ENCODE data around the gene VWA5B2.

VWA5B2 gene

GRCh38 chr3:184234224-184234623, 4.8 kb downstream of the VWA5B2 start:
- no peak overlapping the region for H2BK120ac ChIP-seq (ENCODE audit: insufficient read depth, low read length, poor library complexity)
- no peak overlapping the region for H3K4me3 ChIP-seq (ENCODE audit: low read depth, low read length)
- H3K9ac ChIP-seq (ENCODE audit: low read length) = no peak overlapping the region
- DNase-seq = no peak
- no peak overlapping the region for H3K27ac ChIP-seq (ENCODE audit: low read depth, low read length)
- no peak overlapping the region for H2BK12ac ChIP-seq (ENCODE audit: low read length)
- no peaks in the 10 kb centered on the region for H3K36me3 ChIP-seq (ENCODE audit: control insufficient read depth in 1 of 2, insufficient read depth in 2 of 2, low read length in 2 of 2)
- H4K12ac ChIP-seq (ENCODE audit: low read depth, low read length) = no peak overlapping the region
- no peak overlapping the region for H3K23ac ChIP-seq (ENCODE audit: low read length)
- no peak overlapping the region for H2AK5ac ChIP-seq (ENCODE audit: low read length)
- H3K27me3 ChIP-seq (ENCODE audit: insufficient read depth, low read length) = peaks cover 36% of the 10 kb centered on the region
- H3K14ac ChIP-seq (ENCODE audit: low read length) = no peak overlapping the region
- no peaks in the 10 kb centered on the region for H3K79me1 ChIP-seq (ENCODE audit: low read length)
- no peak overlapping the region for H3K4me2 ChIP-seq (ENCODE audit: low read length)
- H3K4ac ChIP-seq (ENCODE audit: low read depth, low read length) = no peak overlapping the region
- H3K79me2 ChIP-seq (ENCODE audit: control insufficient read depth, insufficient read depth, low read length, poor library complexity) = no peaks in the 10 kb centered on the region
- no CpG with 5 or more reads among the region's 4 CpGs for WGBS (ENCODE audit: extremely low coverage, insufficient coverage, insufficient read length)
- H2AFZ ChIP-seq (ENCODE audit: insufficient read depth, low read length, poor library complexity) = no peak overlapping the region
- no peak overlapping the region for H4K91ac ChIP-seq (ENCODE audit: low read depth, low read length)
- H2BK5ac ChIP-seq (ENCODE audit: low read depth, low read length, poor library complexity) = no peak overlapping the region
- H3K4me1 ChIP-seq (ENCODE audit: control insufficient read depth in 1 of 2, insufficient read depth in 2 of 2, low read length in 2 of 2) = peaks cover 6% of the 10 kb centered on the region in 2 experiments
- H4K8ac ChIP-seq (ENCODE audit: low read depth, low read length) = no peak overlapping the region
- no peak overlapping the region for H3K18ac ChIP-seq (ENCODE audit: low read length)
- H3K9me3 ChIP-seq (ENCODE audit: insufficient read depth, low read depth, low read length) = peaks cover 2% of the 10 kb centered on the region

- H3K9me3 ChIP-seq (ENCODE audit: insufficient read depth, low read depth, low read length) = peaks cover 2% of the 10 kb centered on the region
Observed at GRCh38 chr3:184234671-184235380, 5.4 kb downstream of the VWA5B2 start.

GRCh38 chr3:184235381-184236032, 6.1 kb downstream of the VWA5B2 start:
- no peaks in the 10 kb centered on the region for H3K36me3 ChIP-seq (ENCODE audit: control insufficient read depth in 1 of 2, insufficient read depth in 2 of 2, low read length in 2 of 2)
- no peak overlapping the region for H3K18ac ChIP-seq (ENCODE audit: low read length)
- no peak overlapping the region for H4K12ac ChIP-seq (ENCODE audit: low read depth, low read length)
- H2BK120ac ChIP-seq (ENCODE audit: insufficient read depth, low read length, poor library complexity) = no peak overlapping the region
- H3K79me1 ChIP-seq (ENCODE audit: low read length) = no peaks in the 10 kb centered on the region
- no peak overlapping the region for H3K23ac ChIP-seq (ENCODE audit: low read length)
- no peaks in the 10 kb centered on the region for H3K79me2 ChIP-seq (ENCODE audit: control insufficient read depth, insufficient read depth, low read length, poor library complexity)
- no peak overlapping the region for H2AK5ac ChIP-seq (ENCODE audit: low read length)
- no peak overlapping the region for H2BK5ac ChIP-seq (ENCODE audit: low read depth, low read length, poor library complexity)
- no peak overlapping the region for H3K9ac ChIP-seq (ENCODE audit: low read length)
- H2AFZ ChIP-seq (ENCODE audit: insufficient read depth, low read length, poor library complexity) = no peak overlapping the region
- no peak overlapping the region for H3K4ac ChIP-seq (ENCODE audit: low read depth, low read length)
- H3K4me2 ChIP-seq (ENCODE audit: low read length) = no peak overlapping the region
- no peak overlapping the region for H4K8ac ChIP-seq (ENCODE audit: low read depth, low read length)
- H2BK12ac ChIP-seq (ENCODE audit: low read length) = no peak overlapping the region
- H3K4me1 ChIP-seq (ENCODE audit: control insufficient read depth in 1 of 2, insufficient read depth in 2 of 2, low read length in 2 of 2) = no peaks in the 10 kb centered on the region
- H4K91ac ChIP-seq (ENCODE audit: low read depth, low read length) = no peak overlapping the region
- H3K9me3 ChIP-seq (ENCODE audit: insufficient read depth, low read depth, low read length) = no peaks in the 10 kb centered on the region
- peaks cover 24% of the 10 kb centered on the region for H3K27me3 ChIP-seq (ENCODE audit: insufficient read depth, low read length)
- H3K4me3 ChIP-seq (ENCODE audit: low read depth, low read length) = no peak overlapping the region
- no CpG with 5 or more reads among the region's 4 CpGs for WGBS (ENCODE audit: extremely low coverage, insufficient coverage, insufficient read length)
- no peak overlapping the region for H3K27ac ChIP-seq (ENCODE audit: low read depth, low read length)
- no peak for DNase-seq
- no peak overlapping the region for H3K14ac ChIP-seq (ENCODE audit: low read length)

More at GRCh38 chr3:184234671-184235380, 5.4 kb downstream of the VWA5B2 start:
- H3K4me3 ChIP-seq (ENCODE audit: low read depth, low read length) = no peak overlapping the region
- WGBS (ENCODE audit: extremely low coverage, insufficient coverage, insufficient read length) = no CpG with 5 or more reads among the region's 19 CpGs
- no peak for DNase-seq
- H2AK5ac ChIP-seq (ENCODE audit: low read length) = no peak overlapping the region
- H3K4ac ChIP-seq (ENCODE audit: low read depth, low read length) = no peak overlapping the region
- H3K79me1 ChIP-seq (ENCODE audit: low read length) = no peaks in the 10 kb centered on the region
- H3K27me3 ChIP-seq (ENCODE audit: insufficient read depth, low read length) = peaks cover 31% of the 10 kb centered on the region
- no peak overlapping the region for H2BK12ac ChIP-seq (ENCODE audit: low read length)
- no peak overlapping the region for H3K23ac ChIP-seq (ENCODE audit: low read length)
- H3K18ac ChIP-seq (ENCODE audit: low read length) = no peak overlapping the region
- no peaks in the 10 kb centered on the region for H3K79me2 ChIP-seq (ENCODE audit: control insufficient read depth, insufficient read depth, low read length, poor library complexity)
- H3K9ac ChIP-seq (ENCODE audit: low read length) = no peak overlapping the region
- H2BK5ac ChIP-seq (ENCODE audit: low read depth, low read length, poor library complexity) = no peak overlapping the region
- no peak overlapping the region for H3K14ac ChIP-seq (ENCODE audit: low read length)
- H3K4me2 ChIP-seq (ENCODE audit: low read length) = no peak overlapping the region
- no peak overlapping the region for H2AFZ ChIP-seq (ENCODE audit: insufficient read depth, low read length, poor library complexity)
- no peaks in the 10 kb centered on the region for H3K36me3 ChIP-seq (ENCODE audit: control insufficient read depth in 1 of 2, insufficient read depth in 2 of 2, low read length in 2 of 2)
- no peak overlapping the region for H4K91ac ChIP-seq (ENCODE audit: low read depth, low read length)
- no peak overlapping the region for H2BK120ac ChIP-seq (ENCODE audit: insufficient read depth, low read length, poor library complexity)
- no peak overlapping the region for H3K27ac ChIP-seq (ENCODE audit: low read depth, low read length)
- H4K8ac ChIP-seq (ENCODE audit: low read depth, low read length) = no peak overlapping the region
- H4K12ac ChIP-seq (ENCODE audit: low read depth, low read length) = no peak overlapping the region
- H3K4me1 ChIP-seq (ENCODE audit: control insufficient read depth in 1 of 2, insufficient read depth in 2 of 2, low read length in 2 of 2) = peaks cover 3% of the 10 kb centered on the region in 2 experiments

- Histone ChIP-seq H2BK5ac (ENCODE audit: low read depth, low read length, poor library complexity) (no peak overlapping the region), H2BK120ac (ENCODE audit: insufficient read depth, low read length, poor library complexity) (no peak overlapping the region), H3K4me1 (ENCODE audit: control insufficient read depth in 1 of 2, insufficient read depth in 2 of 2, low read length in 2 of 2) (no peaks in the 10 kb centered on the region), H3K14ac (ENCODE audit: low read length) (no peak overlapping the region), H3K4me2 (ENCODE audit: low read length) (no peak overlapping the region), H2AK5ac (ENCODE audit: low read length) (no peak overlapping the region), H3K4ac (ENCODE audit: low read depth, low read length) (no peak overlapping the region), H3K79me1 (ENCODE audit: low read length) (no peaks in the 10 kb centered on the region), H3K27ac (ENCODE audit: low read depth, low read length) (no peak overlapping the region), H4K12ac (ENCODE audit: low read depth, low read length) (no peak overlapping the region), H2BK12ac (ENCODE audit: low read length) (no peak overlapping the region), H3K4me3 (ENCODE audit: low read depth, low read length) (no peak overlapping the region), H4K8ac (ENCODE audit: low read depth, low read length) (no peak overlapping the region), H2AFZ (ENCODE audit: insufficient read depth, low read length, poor library complexity) (no peak overlapping the region), H3K36me3 (ENCODE audit: control insufficient read depth in 1 of 2, insufficient read depth in 2 of 2, low read length in 2 of 2) (no peaks in the 10 kb centered on the region), H4K91ac (ENCODE audit: low read depth, low read length) (no peak overlapping the region), H3K79me2 (ENCODE audit: control insufficient read depth, insufficient read depth, low read length, poor library complexity) (no peaks in the 10 kb centered on the region), H3K18ac (ENCODE audit: low read length) (no peak overlapping the region), H3K27me3 (ENCODE audit: insufficient read depth, low read length) (peaks cover 19% of the 10 kb centered on the region), H3K23ac (ENCODE audit: low read length) (no peak overlapping the region), H3K9me3 (ENCODE audit: insufficient read depth, low read depth, low read length) (no peaks in the 10 kb centered on the region), H3K9ac (ENCODE audit: low read length) (no peak overlapping the region)
- no peak for DNase-seq
- no CpG with 5 or more reads among the region's 14 CpGs for WGBS (ENCODE audit: extremely low coverage, insufficient coverage, insufficient read length)
Observed at GRCh38 chr3:184236033-184236410, 6.6 kb downstream of the VWA5B2 start.

Data from trophoblast cell (in vitro differentiated cells and primary cell).